Parathyroid adenoma (tissue), 2 donors: ENCODE results near the gene KNDC1.

Experiments
- H2AFZ ChIP-seq: fragments of 300-600 bp; sonication (generic); one replicate; pipeline ENCODE4 v1.7.0; 2017; ENCODE audit warnings: antibody characterized with exemption, mild to moderate bottlenecking
- H3K27ac ChIP-seq: fragments of 300-600 bp; sonication (generic); one replicate; pipeline ENCODE4 v1.7.0; 2017
- H3K27me3 ChIP-seq: fragments of 300-600 bp; sonication (generic); one replicate; pipeline ENCODE4 v1.7.0; 2017; ENCODE audit warnings: low read length; ENCODE audit not compliant: control insufficient read depth, insufficient read depth
- H3K36me3 ChIP-seq: fragments of 300-600 bp; sonication (generic); one replicate; pipeline ENCODE4 v1.7.0; 2017; ENCODE audit warnings: low read length; ENCODE audit not compliant: control insufficient read depth, insufficient read depth
- H3K4me1 ChIP-seq: fragments of 300-600 bp; sonication (generic); one replicate; pipeline ENCODE4 v1.7.0; 2017; ENCODE audit warnings: control low read depth
- H3K4me2 ChIP-seq: fragments of 300-600 bp; sonication (generic); one replicate; pipeline ENCODE4 v1.7.0; 2017; ENCODE audit warnings: low read length
- H3K4me3 ChIP-seq: fragments of 300-600 bp; sonication (generic); one replicate; pipeline ENCODE4 v1.7.0; 2017; ENCODE audit warnings: low read depth, low read length
- H3K79me2 ChIP-seq: fragments of 300-600 bp; sonication (generic); one replicate; pipeline ENCODE4 v1.7.0; 2017; ENCODE audit warnings: control low read depth
- H3K9ac ChIP-seq: fragments of 300-600 bp; sonication (generic); one replicate; pipeline ENCODE4 v1.7.0; 2017; ENCODE audit warnings: mild to moderate bottlenecking
- H3K9me3 ChIP-seq: fragments of 300-600 bp; sonication (generic); one replicate; pipeline ENCODE4 v1.7.0; 2017; ENCODE audit warnings: low read length; ENCODE audit not compliant: control insufficient read depth
- TF ChIP-seq, protein P1 (sequence below): fragments of 300-600 bp; sonication (generic); IDR thresholded peaks from one replicate; pipeline ENCODE4 v1.7.0; 2017; ENCODE audit warnings: antibody characterized with exemption, mild to moderate bottlenecking
- donor health status: primary hyperparathyroidism.

The KNDC1 gene

DNA sequence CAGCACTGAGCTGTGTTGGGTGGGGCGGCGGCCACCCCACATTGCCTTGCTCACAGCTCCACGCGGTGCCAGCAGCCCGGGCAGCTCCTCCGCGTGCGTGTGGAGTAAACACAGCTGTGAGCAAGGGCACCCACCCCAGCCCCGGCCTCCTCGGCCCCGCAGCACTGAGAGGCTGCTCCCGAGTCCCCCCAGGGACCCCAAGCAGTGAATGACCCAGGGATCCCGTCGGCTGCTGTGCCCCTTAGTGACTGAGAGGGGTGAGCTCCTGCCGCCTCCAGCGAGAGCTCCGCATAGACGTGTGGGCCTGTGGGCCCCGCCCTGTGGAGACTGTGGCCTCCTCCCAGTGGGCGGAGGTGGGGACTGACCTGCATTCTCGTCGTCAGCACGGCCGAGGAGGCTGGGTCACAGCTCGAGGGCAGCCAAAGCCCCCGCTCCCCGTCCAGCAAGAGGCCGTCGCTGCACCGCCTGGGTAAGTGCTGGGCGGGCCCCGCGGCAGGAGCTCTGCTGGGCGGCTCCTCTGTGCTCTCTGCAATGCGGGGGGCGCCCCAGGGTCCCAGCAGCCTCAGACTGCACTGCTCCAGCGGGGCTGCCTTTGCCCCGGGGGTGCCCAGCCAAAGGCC lies 40.1 kb downstream of the KNDC1 start:
- Histone ChIP-seq H3K36me3 (no peaks in the 10 kb centered on the region), H2AFZ (no peak overlapping the region), H3K4me1 (no peaks in the 10 kb centered on the region), H3K27me3 (no peaks in the 10 kb centered on the region), H3K9ac (no peak overlapping the region), H3K4me2 (no peak overlapping the region), H3K27ac (no peak overlapping the region), H3K4me3 (no peak overlapping the region), H3K9me3 (no peaks in the 10 kb centered on the region), H3K79me2 (no peaks in the 10 kb centered on the region)
- TF ChIP-seq, protein P1, sequence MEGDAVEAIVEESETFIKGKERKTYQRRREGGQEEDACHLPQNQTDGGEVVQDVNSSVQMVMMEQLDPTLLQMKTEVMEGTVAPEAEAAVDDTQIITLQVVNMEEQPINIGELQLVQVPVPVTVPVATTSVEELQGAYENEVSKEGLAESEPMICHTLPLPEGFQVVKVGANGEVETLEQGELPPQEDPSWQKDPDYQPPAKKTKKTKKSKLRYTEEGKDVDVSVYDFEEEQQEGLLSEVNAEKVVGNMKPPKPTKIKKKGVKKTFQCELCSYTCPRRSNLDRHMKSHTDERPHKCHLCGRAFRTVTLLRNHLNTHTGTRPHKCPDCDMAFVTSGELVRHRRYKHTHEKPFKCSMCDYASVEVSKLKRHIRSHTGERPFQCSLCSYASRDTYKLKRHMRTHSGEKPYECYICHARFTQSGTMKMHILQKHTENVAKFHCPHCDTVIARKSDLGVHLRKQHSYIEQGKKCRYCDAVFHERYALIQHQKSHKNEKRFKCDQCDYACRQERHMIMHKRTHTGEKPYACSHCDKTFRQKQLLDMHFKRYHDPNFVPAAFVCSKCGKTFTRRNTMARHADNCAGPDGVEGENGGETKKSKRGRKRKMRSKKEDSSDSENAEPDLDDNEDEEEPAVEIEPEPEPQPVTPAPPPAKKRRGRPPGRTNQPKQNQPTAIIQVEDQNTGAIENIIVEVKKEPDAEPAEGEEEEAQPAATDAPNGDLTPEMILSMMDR, result no peak

DNA sequence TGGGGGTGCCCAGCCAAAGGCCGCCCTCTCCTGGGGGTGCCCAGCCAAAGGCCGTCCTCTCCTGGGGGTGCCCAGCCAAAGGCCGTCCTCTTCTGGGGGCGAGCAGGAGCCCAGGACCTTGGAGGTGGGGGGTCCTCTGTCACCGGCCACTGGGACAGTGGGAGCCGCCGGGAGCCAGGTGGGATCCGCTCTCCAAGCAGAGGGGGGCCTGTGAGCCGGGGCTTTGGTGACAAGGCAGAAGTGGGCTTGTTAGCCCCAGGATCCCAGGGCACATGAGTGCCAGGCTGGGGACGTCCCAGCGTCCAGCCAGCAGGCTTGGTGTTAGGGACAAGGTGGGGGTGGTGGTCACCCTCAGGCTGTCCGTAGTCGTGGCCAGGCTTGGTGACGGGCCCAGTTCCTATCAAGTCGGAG lies 40.6 kb downstream of the KNDC1 start:
- no peak overlapping the region for H3K4me3 ChIP-seq
- TF ChIP-seq, protein P1, result no peak
- no peak overlapping the region for H3K4me2 ChIP-seq
- no peak overlapping the region for H2AFZ ChIP-seq
- no peak overlapping the region for H3K27ac ChIP-seq
- H3K4me1 ChIP-seq, result no peaks in the 10 kb centered on the region
- no peaks in the 10 kb centered on the region for H3K79me2 ChIP-seq
- H3K9ac ChIP-seq, result no peak overlapping the region
- H3K36me3 ChIP-seq, result no peaks in the 10 kb centered on the region
- no peaks in the 10 kb centered on the region for H3K9me3 ChIP-seq
- H3K27me3 ChIP-seq, result no peaks in the 10 kb centered on the region

DNA sequence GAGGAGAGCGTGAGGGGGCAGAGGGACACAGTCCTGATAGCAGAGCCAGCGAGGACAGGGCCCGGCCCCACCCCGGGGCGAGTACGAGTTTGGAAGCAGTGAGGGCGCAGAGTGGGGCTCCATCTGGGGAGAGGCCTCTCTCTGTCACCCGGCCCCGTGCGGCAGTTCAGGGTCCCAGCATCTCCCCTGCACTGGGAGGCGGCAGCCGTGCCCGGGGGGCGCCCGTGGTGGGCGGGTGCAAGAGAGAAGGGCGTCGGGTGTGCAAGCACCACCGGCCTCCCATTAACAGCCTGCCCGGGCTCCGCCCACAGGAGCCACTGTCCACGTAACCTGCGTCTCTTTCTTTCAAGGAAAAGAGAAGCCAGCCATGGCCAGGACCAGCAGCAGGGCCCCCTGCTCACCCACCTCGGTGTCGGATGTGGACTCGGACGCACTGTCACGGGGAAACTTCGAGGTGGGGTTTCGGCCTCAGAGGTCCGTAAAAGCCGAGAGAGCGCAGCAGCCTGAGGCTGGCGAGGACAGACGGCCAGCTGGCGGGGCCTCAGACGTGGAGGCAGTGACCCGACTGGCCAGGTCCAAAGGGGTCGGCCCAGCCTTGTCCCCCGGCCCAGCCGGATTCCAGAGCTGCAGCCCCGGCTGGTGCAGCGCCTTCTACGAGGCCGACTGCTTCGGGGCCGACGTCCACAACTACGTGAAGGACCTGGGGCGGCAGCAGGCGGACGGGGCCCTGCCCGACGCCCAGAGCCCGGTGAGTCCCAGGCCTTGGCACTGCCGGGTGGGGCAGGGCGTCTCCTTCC lies 41.3 kb downstream of the KNDC1 start:
- Histone ChIP-seq H3K4me3 (no peak overlapping the region), H3K27ac (no peak overlapping the region), H3K9me3 (no peaks in the 10 kb centered on the region), H3K36me3 (no peaks in the 10 kb centered on the region), H3K4me1 (no peaks in the 10 kb centered on the region), H3K9ac (no peak overlapping the region), H2AFZ (no peak overlapping the region), H3K4me2 (no peak overlapping the region), H3K27me3 (no peaks in the 10 kb centered on the region), H3K79me2 (no peaks in the 10 kb centered on the region)
- TF ChIP-seq, protein P1, result no peak

DNA sequence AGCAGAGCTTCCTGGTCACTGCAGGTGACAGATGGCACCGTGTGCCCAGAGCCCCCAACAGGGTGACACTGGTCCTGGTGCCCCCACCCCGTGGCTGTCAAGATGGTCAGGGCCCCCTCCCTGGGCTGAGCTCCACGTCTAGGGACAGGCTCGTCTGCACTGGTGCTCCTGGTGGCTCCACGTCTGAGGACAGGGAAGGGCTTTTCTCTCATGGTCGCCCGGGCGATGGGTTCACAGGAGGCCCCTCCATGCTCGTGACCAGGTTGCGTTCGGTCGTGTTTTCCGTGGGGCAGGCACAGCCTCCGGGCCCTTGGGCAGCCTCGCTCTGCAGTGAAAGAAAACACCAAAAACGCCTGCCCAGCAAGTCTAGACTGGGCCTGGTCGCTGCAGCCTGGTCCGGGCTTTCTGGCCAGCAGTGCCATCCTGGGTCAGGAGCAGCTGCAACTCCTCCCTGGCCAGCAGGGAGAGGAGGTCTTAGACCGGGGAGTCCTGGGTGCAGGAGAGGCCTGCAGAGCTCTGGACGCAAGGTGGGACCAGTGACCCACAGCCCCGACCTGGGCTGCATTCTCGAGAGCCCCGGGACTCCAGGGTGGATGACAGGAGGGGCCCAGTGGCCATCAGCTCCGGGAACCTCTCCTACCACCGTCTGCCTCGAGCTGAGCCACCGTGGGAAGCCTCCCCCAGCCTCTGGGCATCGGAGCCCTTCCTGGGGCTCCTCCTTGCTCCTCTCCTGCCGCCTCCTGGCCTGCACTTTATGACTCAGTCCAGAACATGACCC lies 42.1 kb downstream of the KNDC1 start:
- no peak overlapping the region for H2AFZ ChIP-seq
- H3K79me2 ChIP-seq, result no peaks in the 10 kb centered on the region

More for the DNA sequence above, 42.1 kb downstream of the KNDC1 start:
- Histone ChIP-seq H3K9ac (no peak overlapping the region), H3K27ac (no peak overlapping the region), H3K36me3 (no peaks in the 10 kb centered on the region), H3K4me2 (no peak overlapping the region), H3K27me3 (no peaks in the 10 kb centered on the region), H3K4me1 (no peaks in the 10 kb centered on the region), H3K9me3 (no peaks in the 10 kb centered on the region), H3K4me3 (no peak overlapping the region)
- TF ChIP-seq, protein P1, result no peak
